Spinal cord (tissue), 10 donors: ENCODE results near the gene EDRF1. TPM values are rescaled to one million over a fixed set of nuclear protein-coding genes. Genes with fewer than 3 reads are reported as not detected.
"Not testable (repeated sequence)": the region's sequence is repeated elsewhere in the genome, so short reads cannot be mapped to it uniquely, and the experiment has no call there.

Experiments used
- DNase-seq, 6 donors: peaks; one replicate each; pipeline versions ENCODE4 v3.0.0 to v3.0.0-alpha.2; 2013 to 2015; ENCODE audit warnings: low spot score in 6 of 6, low read depth in 4 of 6
- H3K27ac ChIP-seq: one replicate; pipeline ENCODE4 v1.5.1; 2013; ENCODE audit warnings: low read depth, low read length, control low read depth
- H3K27me3 ChIP-seq: one replicate; pipeline ENCODE4 v1.6.1; 2013; ENCODE audit warnings: low read length; ENCODE audit not compliant: control insufficient read depth, insufficient read depth
- H3K36me3 ChIP-seq: one replicate; pipeline ENCODE4 v1.6.1; 2013; ENCODE audit warnings: low read length; ENCODE audit not compliant: control insufficient read depth, insufficient read depth
- H3K4me1 ChIP-seq: one replicate; pipeline ENCODE4 v1.6.1; 2013; ENCODE audit warnings: low read length; ENCODE audit not compliant: control insufficient read depth, insufficient read depth
- H3K4me3 ChIP-seq: one replicate; pipeline ENCODE4 v1.5.1; 2013; ENCODE audit warnings: low read depth, low read length, control low read depth
- H3K9me3 ChIP-seq: one replicate; pipeline ENCODE4 v1.6.1; 2013; ENCODE audit warnings: low read length; ENCODE audit not compliant: control insufficient read depth, insufficient read depth
- WGBS: methylation state at CpG from one replicate; pipeline ENCODE4 v1.1.5; 2013; ENCODE audit warnings: missing lambda C conversion rate; ENCODE audit not compliant: insufficient coverage; 5-methylcytosine and 5-hydroxymethylcytosine counted together
- polyA plus RNA-seq, 2 donors: library from polyadenylated mRNA; unstranded; fragments of 120-200 nt; gene quantifications; one replicate each; pipeline ENCODE4 v1.2.1, GENCODE V29; 2013; ENCODE audit not compliant: insufficient read length in 2 of 2
- total RNA-seq, 2 donors: library from RNA; depleted of rRNA in 1 of 2; stranded (reverse); fragments of 120-200 nt in 1 of 2; fragments of >200 nt in 1 of 2; gene quantifications; one replicate each; pipeline versions ENCODE4 v1.2.3 to v1.2.4, GENCODE V29; 2013 to 2014
- donor health status: healthy.

The EDRF1 gene
- total and polyA plus RNA-seq, 4 donors, result 30.6 to 37.6 (median 34.2) TPM

- Histone ChIP-seq H3K4me3 (no peak overlapping the region), H3K36me3 (no peaks in the 10 kb centered on the region), H3K27me3 (no peaks in the 10 kb centered on the region), H3K9me3 (no peaks in the 10 kb centered on the region), H3K27ac (no peak overlapping the region), H3K4me1 (no peaks in the 10 kb centered on the region)
- DNase-seq, result peak in 1 of 6 donors; percentile 74
- WGBS, result 45% methylated on average over 4 of the region's 6 CpGs
These were observed 11.7 kb upstream of the EDRF1 start for GRCh38 chr10:125707541-125708468.

GRCh38 chr10:125708971-125709503, 10.5 kb upstream of the EDRF1 start:
- H3K36me3 ChIP-seq, result no peaks in the 10 kb centered on the region
- H3K4me3 ChIP-seq, result no peak overlapping the region
- no peak overlapping the region for H3K27ac ChIP-seq
- WGBS, result 80% methylated on average over 1 of the region's 5 CpGs
- H3K9me3 ChIP-seq, result no peaks in the 10 kb centered on the region
- H3K4me1 ChIP-seq, result no peaks in the 10 kb centered on the region
- no peak for DNase-seq
- H3K27me3 ChIP-seq, result no peaks in the 10 kb centered on the region

- no peaks in the 10 kb centered on the region for H3K36me3 ChIP-seq
- WGBS, result 49% methylated on average over 4 of the region's 12 CpGs
- no peak overlapping the region for H3K27ac ChIP-seq
- H3K4me1 ChIP-seq, result no peaks in the 10 kb centered on the region
- DNase-seq, result peak in 1 of 6 donors; percentile 59
- H3K27me3 ChIP-seq, result no peaks in the 10 kb centered on the region
- no peaks in the 10 kb centered on the region for H3K9me3 ChIP-seq
- no peak overlapping the region for H3K4me3 ChIP-seq
These were observed 9.7 kb upstream of the EDRF1 start for GRCh38 chr10:125709553-125710474.

GRCh38 chr10:125711110-125711750, 8.3 kb upstream of the EDRF1 start:
- DNase-seq, result no peak
- Histone ChIP-seq H3K27ac (no peak overlapping the region), H3K36me3 (no peaks in the 10 kb centered on the region), H3K4me1 (no peaks in the 10 kb centered on the region), H3K27me3 (no peaks in the 10 kb centered on the region), H3K4me3 (no peak overlapping the region), H3K9me3 (no peaks in the 10 kb centered on the region)
- 100% methylated on average over 2 of the region's 3 CpGs for WGBS

GRCh38 chr10:125714728-125715127, 4.8 kb upstream of the EDRF1 start:
- not testable (repeated sequence) for DNase-seq, H3K4me3 ChIP-seq, H3K36me3 ChIP-seq, H3K27ac ChIP-seq, H3K9me3 ChIP-seq, H3K4me1 ChIP-seq, H3K27me3 ChIP-seq
- WGBS, result no CpG with 5 or more reads among the region's 4 CpGs

- H3K4me3 ChIP-seq, result peak overlapping the region; percentile 99
- no peaks in the 10 kb centered on the region for H3K27me3 ChIP-seq
- no peaks in the 10 kb centered on the region for H3K36me3 ChIP-seq
- H3K9me3 ChIP-seq, result no peaks in the 10 kb centered on the region
- peak overlapping the region; percentile 88 for H3K27ac ChIP-seq
- WGBS, result 1% methylated on average over 11 of the region's 15 CpGs
- H3K4me1 ChIP-seq, result peaks cover 17% of the 10 kb centered on the region
- DNase-seq, result no peak
These were observed 483 bp downstream of the EDRF1 start for GRCh38 chr10:125720002-125720382.

GRCh38 chr10:125721035-125721434, 1.5 kb downstream of the EDRF1 start:
- DNase-seq, result peak in 1 of 6 donors; percentile 9
- H3K27me3 ChIP-seq, result no peaks in the 10 kb centered on the region
- no peak overlapping the region for H3K4me3 ChIP-seq
- H3K36me3 ChIP-seq, result peaks cover 3% of the 10 kb centered on the region
- H3K4me1 ChIP-seq, result peaks cover 17% of the 10 kb centered on the region
- H3K9me3 ChIP-seq, result no peaks in the 10 kb centered on the region
- no peak overlapping the region for H3K27ac ChIP-seq
- WGBS, result 70% methylated on average over 2 of the region's 6 CpGs

GRCh38 chr10:125722811-125723210, 3.3 kb downstream of the EDRF1 start:
- Histone ChIP-seq H3K27ac (no peak overlapping the region), H3K27me3 (no peaks in the 10 kb centered on the region), H3K9me3 (no peaks in the 10 kb centered on the region), H3K36me3 (peaks cover 7% of the 10 kb centered on the region), H3K4me1 (peaks cover 17% of the 10 kb centered on the region), H3K4me3 (no peak overlapping the region)
- WGBS, result 100% methylated on average over 1 of the region's 1 CpG
- DNase-seq, result no peak

GRCh38 chr10:125726914-125727313, 7.4 kb downstream of the EDRF1 start:
- Histone ChIP-seq H3K9me3 (no peaks in the 10 kb centered on the region), H3K4me1 (no peaks in the 10 kb centered on the region), H3K27me3 (no peaks in the 10 kb centered on the region), H3K4me3 (no peak overlapping the region), H3K36me3 (peaks cover 18% of the 10 kb centered on the region), H3K27ac (no peak overlapping the region)
- 96% methylated on average over 4 of the region's 7 CpGs for WGBS
- DNase-seq, result no peak
